Caco-2 (cell line): Measurements from ENCODE around the gene AKT1. TPM values are rescaled to one million over a fixed set of nuclear protein-coding genes. Genes with fewer than 3 reads are reported as not detected.
"Not testable (repeated sequence)": the region's sequence is repeated elsewhere in the genome, so short reads cannot be mapped to it uniquely, and the experiment has no call there.

Experiments used
- BruUV-seq: library from RNA; stranded (reverse); fragments of 400-500 nt; replicated peaks from 2 replicates; lab custom pipeline; 2021; lab: Mats Ljungman, UMichigan
- CTCF ChIA-PET: fragments of 300-600 bp; sonication (Branson Sonifier 250); formaldehyde crosslinking; loops from one replicate; lab custom pipeline; 2022; ENCODE audit warnings: antibody characterized with exemption; lab: Charles Lee
- POLR2A ChIA-PET: fragments of 300-600 bp; sonication (Branson Sonifier 250); formaldehyde crosslinking; loops from one replicate; lab custom pipeline; 2022; ENCODE audit warnings: antibody characterized with exemption; lab: Charles Lee
- DNase-seq, 2 experiments: peaks; one replicate each; pipeline versions ENCODE4 v3.0.0 to v3.0.0-alpha.2; 2020 to 2022
- H3K27me3 ChIP-seq: replicated peaks from 2 replicates; pipeline ENCODE4 v1.6.0; 2011; ENCODE audit warnings: low read length; ENCODE audit not compliant: control insufficient read depth, insufficient read depth
- H3K36me3 ChIP-seq: 2 replicates; pipeline ENCODE4 v1.5.1; 2011; ENCODE audit warnings: low read length; ENCODE audit not compliant: control insufficient read depth, insufficient read depth
- H3K4me1 ChIP-seq: fragments of 250-450 bp; sonication (Bioruptor Pico); 2 replicates; pipeline ENCODE4 v1.5.1; 2020; ENCODE audit warnings: mild to moderate bottlenecking
- H3K4me3 ChIP-seq: 2 replicates; pipeline ENCODE4 v1.5.1; 2011; ENCODE audit warnings: low read depth, mild to moderate bottlenecking, control low read depth, low read length
- H3K9me3 ChIP-seq: fragments of 250-450 bp; sonication (Bioruptor Pico); 2 replicates; pipeline ENCODE4 v1.5.1; 2020; ENCODE audit warnings: mild to moderate bottlenecking, moderate library complexity
- H3K27ac Mint-ChIP-seq: one replicate; pipeline ENCODE4 v1.8.0; 2022; ENCODE audit warnings: mixed read lengths; ENCODE audit not compliant: unreplicated experiment
- H3K27me3 Mint-ChIP-seq: one replicate; pipeline ENCODE4 v1.8.0; 2022; ENCODE audit warnings: mixed read lengths; ENCODE audit not compliant: insufficient read depth, unreplicated experiment
- H3K36me3 Mint-ChIP-seq: one replicate; pipeline ENCODE4 v1.8.0; 2022; ENCODE audit warnings: mild to moderate bottlenecking, mixed read lengths; ENCODE audit not compliant: insufficient read depth, unreplicated experiment
- H3K4me1 Mint-ChIP-seq: one replicate; pipeline ENCODE4 v1.8.0; 2022; ENCODE audit warnings: low read depth, mixed read lengths; ENCODE audit not compliant: unreplicated experiment
- H3K4me3 Mint-ChIP-seq: one replicate; pipeline ENCODE4 v1.8.0; 2022; ENCODE audit warnings: mild to moderate bottlenecking, moderate library complexity, mixed read lengths; ENCODE audit not compliant: unreplicated experiment
- H3K9me3 Mint-ChIP-seq: one replicate; pipeline ENCODE4 v1.8.0; 2022; ENCODE audit warnings: mixed read lengths; ENCODE audit not compliant: unreplicated experiment
- CTCF ChIP-seq, 2 experiments: fragments of 200-600 bp in 1 of 2; IDR thresholded peaks; 1 replicate in 1 of 2; 2 replicates in 1 of 2; pipeline versions ENCODE4 v1.5.1 to v1.8.0; 2011 to 2022; ENCODE audit warnings: antibody characterized with exemption in 1 of 2, control low read depth in 1 of 2, inconsistent platforms in 1 of 2, low read depth in 1 of 2, low read length in 1 of 2, mild to moderate bottlenecking in 1 of 2, moderate library complexity in 1 of 2; ENCODE audit not compliant: insufficient read depth in 1 of 2, severe bottlenecking in 1 of 2, unreplicated experiment in 1 of 2
- intact Hi-C: fragments of 100-400 bp; cut with micrococcal nuclease; formaldehyde crosslinking; loops from one replicate; pipeline ENCODE4 v1.10.0; 2022; ENCODE audit not compliant: unreplicated experiment
- total RNA-seq: library from RNA; stranded (reverse); gene quantifications from 2 replicates; pipeline ENCODE4 v1.2.3, GENCODE V29; 2022

The AKT1 gene
- total RNA-seq, 1 experiment from 2014 or later = 110 TPM

- Histone ChIP-seq H3K27me3 (no peaks in the 10 kb centered on the region), H3K9me3 (no peaks in the 10 kb centered on the region), H3K36me3 (no peaks in the 10 kb centered on the region), H3K4me1 (no peaks in the 10 kb centered on the region), H3K4me3 (no peak overlapping the region)
- Mint-ChIP-seq H3K27me3 (no peaks in the 10 kb centered on the region), H3K9me3 (no peaks in the 10 kb centered on the region), H3K36me3 (peaks cover 18% of the 10 kb centered on the region), H3K27ac (no peak overlapping the region), H3K4me3 (no peak overlapping the region), H3K4me1 (peaks cover 8% of the 10 kb centered on the region)
- CTCF ChIA-PET = interaction anchor here (0.9 kb wide), 1 partner anchor 18 kb away, joined by 3 read pairs; the partner anchor contains the start of gene ZBTB42
- POLR2A ChIA-PET = no interaction called here
- no TSS peak for BruUV-seq
- no peak for DNase-seq
- no peak for TF ChIP-seq CTCF (IDR thresholded peaks at IDR 0.05; ENCODE audit: insufficient read depth in 1 of 2, low read depth in 1 of 2, low read length in 1 of 2, severe bottlenecking in 1 of 2, unreplicated experiment in 1 of 2)
- intact Hi-C loops = no loop called here
Measured at GRCh38 chr14:104818714-104819161, 23.2 kb upstream of the AKT1 start.

- no peaks in the 10 kb centered on the region for H3K4me1 ChIP-seq
- Mint-ChIP-seq H3K9me3 (no peaks in the 10 kb centered on the region), H3K27me3 (no peaks in the 10 kb centered on the region), H3K27ac (no peak overlapping the region), H3K36me3 (peaks cover 24% of the 10 kb centered on the region), H3K4me3 (no peak overlapping the region), H3K4me1 (peaks cover 10% of the 10 kb centered on the region)
- no peaks in the 10 kb centered on the region for H3K9me3 ChIP-seq
- BruUV-seq = no TSS peak
- no peaks in the 10 kb centered on the region for H3K36me3 ChIP-seq
- H3K27me3 ChIP-seq = no peaks in the 10 kb centered on the region
- no peak for TF ChIP-seq CTCF (IDR thresholded peaks at IDR 0.05; ENCODE audit: insufficient read depth in 1 of 2, low read depth in 1 of 2, low read length in 1 of 2, severe bottlenecking in 1 of 2, unreplicated experiment in 1 of 2)
- CTCF ChIA-PET = no interaction called here
- no peak overlapping the region for H3K4me3 ChIP-seq
- intact Hi-C loops = no loop called here
- DNase-seq = no peak
- POLR2A ChIA-PET = no interaction called here
Measured at GRCh38 chr14:104817930-104818713, 22.6 kb upstream of the AKT1 start.

GRCh38 chr14:104816616-104816884 is 21.0 kb upstream of the AKT1 start:
- Mint-ChIP-seq H3K4me3 (peak overlapping the region; percentile 94), H3K4me1 (peaks cover 10% of the 10 kb centered on the region), H3K27me3 (no peaks in the 10 kb centered on the region), H3K27ac (peak overlapping the region; percentile 90), H3K9me3 (no peaks in the 10 kb centered on the region), H3K36me3 (peaks cover 24% of the 10 kb centered on the region)
- Histone ChIP-seq H3K36me3 (no peaks in the 10 kb centered on the region), H3K4me3 (peak overlapping the region; percentile 73), H3K9me3 (no peaks in the 10 kb centered on the region), H3K4me1 (no peaks in the 10 kb centered on the region), H3K27me3 (no peaks in the 10 kb centered on the region)
- ChIA-PET CTCF (no interaction called here), POLR2A (no interaction called here)
- TF ChIP-seq CTCF (IDR thresholded peaks at IDR 0.05; ENCODE audit: insufficient read depth in 1 of 2, low read depth in 1 of 2, low read length in 1 of 2, severe bottlenecking in 1 of 2, unreplicated experiment in 1 of 2) = no peak
- BruUV-seq = no TSS peak
- DNase-seq = no peak
- intact Hi-C loops = no loop called here

- H3K4me1 Mint-ChIP-seq, H3K27me3 ChIP-seq, intact Hi-C loops, H3K4me1 ChIP-seq, POLR2A ChIA-PET, CTCF ChIA-PET, BruUV-seq, H3K9me3 ChIP-seq, DNase-seq, H3K9me3 Mint-ChIP-seq, H3K27me3 Mint-ChIP-seq, H3K36me3 ChIP-seq: not testable (repeated sequence)
- peak overlapping the region; percentile 73 for H3K4me3 ChIP-seq
- peak overlapping the region; percentile 94 for H3K4me3 Mint-ChIP-seq
- H3K36me3 Mint-ChIP-seq = peaks cover 24% of the 10 kb centered on the region
- peak overlapping the region; percentile 90 for H3K27ac Mint-ChIP-seq
Measured at GRCh38 chr14:104814701-104815100, 19.2 kb upstream of the AKT1 start.
